HEK293 (cell line): ENCODE measurements around the gene GUK1.

Experiments used
- CTCF ChIA-PET: fragments of 350-600 bp; formaldehyde crosslinking; extraction: SDS; loops from one replicate; lab custom pipeline; 2021; ENCODE audit warnings: antibody characterized with exemption; lab: Yijun Ruan, JAX
- POLR2A ChIA-PET: fragments of 300-600 bp; formaldehyde crosslinking; extraction: SDS; loops from one replicate; lab custom pipeline; 2020; ENCODE audit warnings: antibody characterized with exemption, inconsistent platforms; lab: Yijun Ruan, JAX
- H3K27ac ChIP-seq: fragments of 200-500 bp; sonication (Bioruptor generic); 2 replicates; pipeline ENCODE4 v1.5.1; 2014; ENCODE audit warnings: low read depth, low read length, control low read depth, inconsistent platforms; ENCODE audit errors: extremely low read depth
- H3K36me3 ChIP-seq, 2 experiments: fragments of 200-500 bp in 1 of 2; sonication (Bioruptor generic) in 1 of 2; 1 replicate in 1 of 2; 2 replicates in 1 of 2; pipeline ENCODE4 v1.5.1; 2014 to 2017; ENCODE audit warnings: inconsistent platforms in 2 of 2, low read length in 2 of 2; ENCODE audit not compliant: control insufficient read depth in 2 of 2, insufficient read depth in 1 of 2
- H3K4me1 ChIP-seq: fragments of 200-500 bp; sonication (Bioruptor generic); 2 replicates; pipeline ENCODE4 v1.5.1; 2014; ENCODE audit warnings: mild to moderate bottlenecking, low read length, inconsistent platforms; ENCODE audit not compliant: control insufficient read depth, insufficient read depth
- H3K4me3 ChIP-seq: 2 replicates; pipeline ENCODE4 v1.5.1; 2011; ENCODE audit warnings: low read depth, mild to moderate bottlenecking, control low read depth, low read length, moderate library complexity
- H3K9me3 ChIP-seq: fragments of 200-500 bp; sonication (Bioruptor generic); 2 replicates; pipeline ENCODE4 v1.5.1; 2014; ENCODE audit warnings: low read depth, low read length, inconsistent platforms; ENCODE audit not compliant: control insufficient read depth, insufficient read depth
- KLF1 ChIP-seq: fragments of 450-650 bp; formaldehyde crosslinking; IDR thresholded peaks from 2 replicates; pipeline ENCODE4 v1.5.1; 2016; ENCODE audit warnings: missing biosample characterization, missing genetic modification characterization
- KLF17 ChIP-seq: fragments of 450-650 bp; formaldehyde crosslinking; IDR thresholded peaks from 2 replicates; pipeline ENCODE4 v1.5.1; 2016; ENCODE audit warnings: missing biosample characterization, missing genetic modification characterization
- SCRT1 ChIP-seq: fragments of 450-650 bp; formaldehyde crosslinking; IDR thresholded peaks from 2 replicates; pipeline ENCODE4 v1.5.1; 2016; ENCODE audit warnings: missing biosample characterization, missing genetic modification characterization, borderline replicate concordance
- SCRT2 ChIP-seq: fragments of 450-650 bp; formaldehyde crosslinking; IDR thresholded peaks from 2 replicates; pipeline ENCODE4 v1.5.1; 2016; ENCODE audit warnings: missing biosample characterization, missing genetic modification characterization
- ZBTB1 ChIP-seq: fragments of 450-650 bp; formaldehyde crosslinking; IDR thresholded peaks from 2 replicates; pipeline ENCODE4 v1.5.1; 2016; ENCODE audit warnings: missing biosample characterization, missing genetic modification characterization
- ZBTB21 ChIP-seq: fragments of 450-650 bp; formaldehyde crosslinking; IDR thresholded peaks from 2 replicates; pipeline ENCODE4 v1.5.1; 2017; ENCODE audit warnings: missing biosample characterization, missing genetic modification characterization
- ZFHX2 ChIP-seq: fragments of 450-650 bp; formaldehyde crosslinking; conservative IDR thresholded peaks from 2 replicates; pipeline ENCODE4 v1.5.1; 2016; ENCODE audit warnings: missing biosample characterization, missing genetic modification characterization
- ZIC2 ChIP-seq: fragments of 450-650 bp; formaldehyde crosslinking; IDR thresholded peaks from 2 replicates; pipeline ENCODE4 v1.5.1; 2016; ENCODE audit warnings: missing biosample characterization, missing genetic modification characterization
- ZNF560 ChIP-seq: fragments of 450-650 bp; formaldehyde crosslinking; IDR thresholded peaks from 2 replicates; pipeline ENCODE4 v1.5.1; 2017; ENCODE audit warnings: missing biosample characterization, missing genetic modification characterization, borderline replicate concordance
- ZNF580 ChIP-seq: fragments of 450-650 bp; formaldehyde crosslinking; IDR thresholded peaks from 2 replicates; pipeline ENCODE4 v1.5.1; 2016; ENCODE audit warnings: missing biosample characterization, missing genetic modification characterization
- ZNF701 ChIP-seq: fragments of 450-650 bp; formaldehyde crosslinking; IDR thresholded peaks from 2 replicates; pipeline ENCODE4 v1.5.1; 2016; ENCODE audit warnings: missing biosample characterization, missing genetic modification characterization
- ZNF777 ChIP-seq: fragments of 450-650 bp; formaldehyde crosslinking; IDR thresholded peaks from 2 replicates; pipeline ENCODE4 v1.5.1; 2017; ENCODE audit warnings: missing biosample characterization, missing genetic modification characterization, borderline replicate concordance
- TF ChIP-seq, protein P1 (sequence below): fragments of 450-650 bp; formaldehyde crosslinking; IDR thresholded peaks from 2 replicates; pipeline ENCODE4 v1.5.1; 2016; ENCODE audit warnings: missing biosample characterization, missing genetic modification characterization
- TF ChIP-seq, protein P2 (sequence below): fragments of 450-650 bp; formaldehyde crosslinking; IDR thresholded peaks from 2 replicates; pipeline ENCODE4 v1.5.1; 2016; ENCODE audit warnings: missing biosample characterization, missing genetic modification characterization, borderline replicate concordance

GUK1 gene

DNA sequence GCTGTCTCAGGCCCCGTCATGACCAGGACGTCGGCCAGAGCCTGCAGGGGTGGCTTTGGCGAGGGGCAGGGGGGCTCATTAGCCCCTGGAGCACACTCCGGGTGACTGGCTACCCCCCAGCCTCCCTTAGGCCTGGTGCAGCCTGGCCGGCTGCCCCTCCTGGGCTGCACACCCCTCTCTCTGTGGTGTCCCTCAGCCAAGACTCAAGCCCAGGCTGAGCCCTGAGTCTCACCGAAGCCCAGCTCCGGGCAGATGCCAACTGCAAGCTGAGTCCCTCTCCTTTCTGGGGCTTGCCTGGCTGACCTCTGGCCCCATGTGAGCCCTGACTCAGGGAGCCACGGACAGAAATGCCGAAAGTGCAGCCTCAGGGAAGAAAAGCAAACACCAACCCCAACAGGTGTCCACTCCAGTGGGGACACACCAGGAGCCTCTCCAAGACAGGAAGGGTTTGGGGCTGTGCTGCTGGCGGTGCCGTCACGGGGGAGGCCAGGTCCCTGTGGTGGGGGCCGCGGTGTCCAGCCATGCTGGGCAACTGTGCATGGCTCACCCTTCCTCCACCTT, 20.2 kb downstream of the GUK1 start:
- peaks cover 2% of the 10 kb centered on the region for H3K4me1 ChIP-seq
- POLR2A ChIA-PET, result interaction anchor here (1.3 to 7.7 kb wide), 3 partner anchors 8 to 20 kb away, joined by 3 to 82 read pairs (median 4); partner anchors contain the start of genes GJC2 and GUK1
- no peaks in the 10 kb centered on the region for H3K36me3 ChIP-seq
- TF ChIP-seq SCRT1, result 0 out of 2 replicates have a peak, but pooled peaks have one; percentile 62
- no peak for TF ChIP-seq ZNF560 (tag by site-specific recombination)
- no peak for TF ChIP-seq ZBTB1 (tag by site-specific recombination)
- peak; percentile 95 for TF ChIP-seq SCRT2 (tag by site-specific recombination)
- TF ChIP-seq ZNF580, result no peak
- no peak for TF ChIP-seq ZNF701 (tag by site-specific recombination)
- TF ChIP-seq ZBTB21, result no peak
- TF ChIP-seq, protein P1, sequence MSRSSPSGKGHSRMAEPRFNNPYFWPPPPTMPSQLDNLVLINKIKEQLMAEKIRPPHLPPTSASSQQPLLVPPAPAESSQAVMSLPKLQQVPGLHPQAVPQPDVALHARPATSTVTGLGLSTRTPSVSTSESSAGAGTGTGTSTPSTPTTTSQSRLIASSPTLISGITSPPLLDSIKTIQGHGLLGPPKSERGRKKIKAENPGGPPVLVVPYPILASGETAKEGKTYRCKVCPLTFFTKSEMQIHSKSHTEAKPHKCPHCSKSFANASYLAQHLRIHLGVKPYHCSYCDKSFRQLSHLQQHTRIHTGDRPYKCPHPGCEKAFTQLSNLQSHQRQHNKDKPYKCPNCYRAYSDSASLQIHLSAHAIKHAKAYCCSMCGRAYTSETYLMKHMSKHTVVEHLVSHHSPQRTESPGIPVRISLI, result no peak
- TF ChIP-seq ZIC2 (tag by site-specific recombination), result peak; percentile 80
- TF ChIP-seq, all 188 proteins: peak for 3
- Histone ChIP-seq H3K27ac (no peak overlapping the region), H3K9me3 (no peaks in the 10 kb centered on the region), H3K4me3 (no peak overlapping the region)
- CTCF ChIA-PET, result interaction anchor here (0.6 to 1.9 kb wide), 2 partner anchors 30 to 298 kb away, joined by 3 to 6 read pairs; a partner anchor contains a TSS

DNA sequence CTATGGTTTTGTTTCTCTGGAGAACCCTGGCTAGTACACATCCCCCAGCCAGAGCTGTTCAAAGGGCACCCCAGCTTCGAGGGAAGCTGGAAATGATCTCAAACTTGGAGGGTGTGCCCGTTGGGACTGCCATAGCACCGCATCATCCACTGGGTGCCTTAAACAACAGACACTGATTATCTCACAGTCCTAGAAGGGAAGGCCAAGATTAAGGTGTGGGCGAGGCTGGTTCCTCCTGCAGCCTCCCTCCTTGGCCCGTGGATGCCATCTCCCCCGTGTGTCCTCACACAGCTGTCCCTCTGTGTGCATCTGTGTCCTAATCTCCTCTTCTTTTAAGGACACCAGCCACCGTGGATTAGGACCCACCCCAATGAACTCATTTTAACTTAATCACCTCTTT, 21.3 kb downstream of the GUK1 start:
- Histone ChIP-seq H3K4me3 (no peak overlapping the region), H3K4me1 (no peaks in the 10 kb centered on the region; the same call in 1 of the 2 replicates), H3K36me3 (no peaks in the 10 kb centered on the region), H3K27ac (no peak overlapping the region), H3K9me3 (no peaks in the 10 kb centered on the region)
- CTCF ChIA-PET, result interaction anchor here (0.7 to 1.9 kb wide), 3 partner anchors 31 to 157 kb away, joined by 3 to 6 read pairs (median 3); no protein-coding TSS in a partner anchor
- TF ChIP-seq KLF17 (tag by site-specific recombination) (peak; percentile 69; the same call in 1 of the 2 replicates), ZNF777 (tag by site-specific recombination) (no peak), KLF1 (peak; percentile 69), ZFHX2 (peak; percentile 27; the same call in 1 of the 2 replicates)
- POLR2A ChIA-PET, result interaction anchor here (1.5 to 7.7 kb wide), 2 partner anchors 9 to 21 kb away, joined by 4 to 82 read pairs; partner anchors contain the start of genes GJC2 and GUK1

GRCh38 chr1:228161866-228162265, 21.8 kb downstream of the GUK1 start:
- Histone ChIP-seq H3K9me3 (no peaks in the 10 kb centered on the region), H3K4me3 (no peak overlapping the region), H3K27ac (no peak overlapping the region), H3K4me1 (peaks cover 3% of the 10 kb centered on the region), H3K36me3 (no peaks in the 10 kb centered on the region)
- ChIA-PET CTCF (interaction anchor here (1.1 to 1.9 kb wide), 2 partner anchors 31 to 157 kb away, joined by 3 to 6 read pairs; no protein-coding TSS in a partner anchor), POLR2A (interaction anchor here (0.7 to 7.7 kb wide), 5 partner anchors 9 to 331 kb away, joined by 3 to 82 read pairs (median 4); partner anchors contain the start of genes GJC2 and GUK1)
- TF ChIP-seq, protein P2, sequence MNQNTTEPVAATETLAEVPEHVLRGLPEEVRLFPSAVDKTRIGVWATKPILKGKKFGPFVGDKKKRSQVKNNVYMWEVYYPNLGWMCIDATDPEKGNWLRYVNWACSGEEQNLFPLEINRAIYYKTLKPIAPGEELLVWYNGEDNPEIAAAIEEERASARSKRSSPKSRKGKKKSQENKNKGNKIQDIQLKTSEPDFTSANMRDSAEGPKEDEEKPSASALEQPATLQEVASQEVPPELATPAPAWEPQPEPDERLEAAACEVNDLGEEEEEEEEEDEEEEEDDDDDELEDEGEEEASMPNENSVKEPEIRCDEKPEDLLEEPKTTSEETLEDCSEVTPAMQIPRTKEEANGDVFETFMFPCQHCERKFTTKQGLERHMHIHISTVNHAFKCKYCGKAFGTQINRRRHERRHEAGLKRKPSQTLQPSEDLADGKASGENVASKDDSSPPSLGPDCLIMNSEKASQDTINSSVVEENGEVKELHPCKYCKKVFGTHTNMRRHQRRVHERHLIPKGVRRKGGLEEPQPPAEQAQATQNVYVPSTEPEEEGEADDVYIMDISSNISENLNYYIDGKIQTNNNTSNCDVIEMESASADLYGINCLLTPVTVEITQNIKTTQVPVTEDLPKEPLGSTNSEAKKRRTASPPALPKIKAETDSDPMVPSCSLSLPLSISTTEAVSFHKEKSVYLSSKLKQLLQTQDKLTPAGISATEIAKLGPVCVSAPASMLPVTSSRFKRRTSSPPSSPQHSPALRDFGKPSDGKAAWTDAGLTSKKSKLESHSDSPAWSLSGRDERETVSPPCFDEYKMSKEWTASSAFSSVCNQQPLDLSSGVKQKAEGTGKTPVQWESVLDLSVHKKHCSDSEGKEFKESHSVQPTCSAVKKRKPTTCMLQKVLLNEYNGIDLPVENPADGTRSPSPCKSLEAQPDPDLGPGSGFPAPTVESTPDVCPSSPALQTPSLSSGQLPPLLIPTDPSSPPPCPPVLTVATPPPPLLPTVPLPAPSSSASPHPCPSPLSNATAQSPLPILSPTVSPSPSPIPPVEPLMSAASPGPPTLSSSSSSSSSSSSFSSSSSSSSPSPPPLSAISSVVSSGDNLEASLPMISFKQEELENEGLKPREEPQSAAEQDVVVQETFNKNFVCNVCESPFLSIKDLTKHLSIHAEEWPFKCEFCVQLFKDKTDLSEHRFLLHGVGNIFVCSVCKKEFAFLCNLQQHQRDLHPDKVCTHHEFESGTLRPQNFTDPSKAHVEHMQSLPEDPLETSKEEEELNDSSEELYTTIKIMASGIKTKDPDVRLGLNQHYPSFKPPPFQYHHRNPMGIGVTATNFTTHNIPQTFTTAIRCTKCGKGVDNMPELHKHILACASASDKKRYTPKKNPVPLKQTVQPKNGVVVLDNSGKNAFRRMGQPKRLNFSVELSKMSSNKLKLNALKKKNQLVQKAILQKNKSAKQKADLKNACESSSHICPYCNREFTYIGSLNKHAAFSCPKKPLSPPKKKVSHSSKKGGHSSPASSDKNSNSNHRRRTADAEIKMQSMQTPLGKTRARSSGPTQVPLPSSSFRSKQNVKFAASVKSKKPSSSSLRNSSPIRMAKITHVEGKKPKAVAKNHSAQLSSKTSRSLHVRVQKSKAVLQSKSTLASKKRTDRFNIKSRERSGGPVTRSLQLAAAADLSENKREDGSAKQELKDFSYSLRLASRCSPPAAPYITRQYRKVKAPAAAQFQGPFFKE (tag by site-specific recombination), result no peak
